Tibial nerve (tissue), 4 donors: ENCODE results near the gene SUMF1. TPM values are rescaled to one million over a fixed set of nuclear protein-coding genes. Genes with fewer than 3 reads are reported as not detected.

Experiments used
- DNase-seq, 2 donors: peaks; one replicate each; pipeline ENCODE4 v3.0.0-alpha.2; 2019; ENCODE audit warnings: low spot score in 2 of 2
- H3K27ac ChIP-seq, 4 donors: fragments of 200-600 bp; sonication (generic) in 3 of 4; one replicate each; pipeline ENCODE4 v1.5.1; 2017 to 2019; ENCODE audit warnings: mild to moderate bottlenecking in 1 of 4
- H3K27me3 ChIP-seq, 2 donors: fragments of 200-600 bp; sonication (generic) in 1 of 2; one replicate each; pipeline versions ENCODE4 v1.5.1 to v1.6.0; 2017 to 2019
- H3K36me3 ChIP-seq, 3 donors: fragments of 200-600 bp; sonication (generic); one replicate each; pipeline ENCODE4 v1.5.1; 2018 to 2019
- H3K4me1 ChIP-seq, 4 donors: fragments of 200-600 bp; sonication (generic) in 3 of 4; one replicate each; pipeline ENCODE4 v1.5.1; 2017 to 2019
- H3K4me3 ChIP-seq, 4 donors: fragments of 200-600 bp; sonication (generic) in 3 of 4; one replicate each; pipeline ENCODE4 v1.5.1; 2017 to 2019; ENCODE audit warnings: mild to moderate bottlenecking in 1 of 4, moderate library complexity in 1 of 4
- H3K9me3 ChIP-seq, 4 donors: fragments of 200-600 bp; sonication (generic) in 3 of 4; one replicate each; pipeline ENCODE4 v1.5.1; 2017 to 2019
- CTCF ChIP-seq, 5 experiments: fragments of 200-600 bp in 3 of 5; fragments of 450-650 bp in 2 of 5; sonication (generic) in 3 of 5; IDR thresholded peaks; one replicate each; pipeline ENCODE4 v1.5.1; 2016 to 2019; ENCODE audit warnings: antibody characterized with exemption in 5 of 5, mild to moderate bottlenecking in 3 of 5, moderate library complexity in 2 of 5
- EP300 ChIP-seq, 2 donors: sonication (generic); formaldehyde crosslinking; IDR thresholded peaks; one replicate each; pipeline ENCODE4 v1.6.1; 2017; ENCODE audit warnings: antibody characterized with exemption in 2 of 2, mild to moderate bottlenecking in 1 of 2
- POLR2A ChIP-seq, 2 donors: fragments of 450-650 bp; IDR thresholded peaks; one replicate each; pipeline ENCODE4 v1.6.1; 2017; ENCODE audit warnings: antibody characterized with exemption in 2 of 2, mild to moderate bottlenecking in 2 of 2, moderate library complexity in 2 of 2
- WGBS, 2 donors: methylation state at CpG; one replicate each; pipeline ENCODE4 v1.1.5; 2018; 5-methylcytosine and 5-hydroxymethylcytosine counted together
- total RNA-seq, 4 donors: library from RNA; depleted of rRNA; stranded (reverse); fragments of >200 nt; gene quantifications; one replicate each; pipeline ENCODE4 v1.1.0, GENCODE V29; 2016

SUMF1 gene
- total RNA-seq, 4 donors from 2014 or later, result 49.2 to 70.6 (median 63.8) TPM

- no peak for DNase-seq
- Histone ChIP-seq H3K9me3 (no peaks in the 10 kb centered on the region), H3K27ac (peak overlapping the region in 3 of 4 donors; percentile 64 to 83 (median 76)), H3K4me1 (peaks cover 0 to 27% (median 15%) of the 10 kb centered on the region in 4 donors), H3K27me3 (no peaks in the 10 kb centered on the region), H3K4me3 (peak overlapping the region; percentile 66 to 86 (median 84)), H3K36me3 (no peaks in the 10 kb centered on the region)
- 1 to 2% methylated on average over 28 of the region's 28 CpGs for WGBS, 2 donors
- no peak for TF ChIP-seq EP300 (IDR thresholded peaks at IDR 0.05)
- TF ChIP-seq POLR2A (IDR thresholded peaks at IDR 0.05), result no peak
Measured at GRCh38 chr3:4493941-4494894, 27.1 kb upstream of the SUMF1 start.

- peak; percentile 95 to 100 for TF ChIP-seq POLR2A (IDR thresholded peaks at IDR 0.05)
- peak in 1 of 5 experiments; percentile 45 for TF ChIP-seq CTCF (IDR thresholded peaks at IDR 0.05)
- TF ChIP-seq EP300 (IDR thresholded peaks at IDR 0.05), result peak; percentile 63 to 99
- Histone ChIP-seq H3K9me3 (no peaks in the 10 kb centered on the region), H3K27me3 (no peaks in the 10 kb centered on the region), H3K4me3 (peak within 1 kb of the TSS; percentile 66 to 86 (median 84)), H3K4me1 (peaks cover 0 to 27% (median 15%) of the 10 kb centered on the region in 4 donors), H3K36me3 (no peaks in the 10 kb centered on the region), H3K27ac (peak within 1 kb of the TSS; percentile 56 to 83 (median 71))
- WGBS, 2 donors, result 0 to 1% methylated on average over 29 to 47 of the region's 47 CpGs
- peak; percentile 97 to 98 for DNase-seq
Measured at GRCh38 chr3:4493014-4493940, 26.2 kb upstream of the SUMF1 start, which contains the start of gene ITPR1. TSS of gene ITPR1 (plus strand) at chr3:4493348. CDS start at chr3:4516492, 23,144 bp downstream.

GRCh38 chr3:4492208-4493013 lies 25.3 kb upstream of the SUMF1 start:
- WGBS, 2 donors, result 0 to 1% methylated on average over 43 of the region's 43 CpGs
- peak; percentile 21 to 30 for DNase-seq
- H3K9me3 ChIP-seq, result no peaks in the 10 kb centered on the region
- peaks cover 0 to 27% (median 15%) of the 10 kb centered on the region in 4 donors for H3K4me1 ChIP-seq
- no peaks in the 10 kb centered on the region for H3K36me3 ChIP-seq
- H3K27ac ChIP-seq, result peak overlapping the region; percentile 56 to 83 (median 71)
- peak in 1 of 2 donors; percentile 29 for TF ChIP-seq EP300 (IDR thresholded peaks at IDR 0.05)
- no peak for TF ChIP-seq POLR2A (IDR thresholded peaks at IDR 0.05)
- no peak for TF ChIP-seq CTCF (IDR thresholded peaks at IDR 0.05)
- H3K27me3 ChIP-seq, result no peaks in the 10 kb centered on the region
- H3K4me3 ChIP-seq, result peak overlapping the region; percentile 66 to 86 (median 84)

GRCh38 chr3:4491855-4492207 lies 24.8 kb upstream of the SUMF1 start:
- TF ChIP-seq POLR2A (IDR thresholded peaks at IDR 0.05), result no peak
- H3K9me3 ChIP-seq, result no peaks in the 10 kb centered on the region
- WGBS, 2 donors, result 37 to 44% methylated on average over 5 of the region's 5 CpGs
- no peaks in the 10 kb centered on the region for H3K36me3 ChIP-seq
- peak overlapping the region; percentile 66 to 86 (median 84) for H3K4me3 ChIP-seq
- DNase-seq, result no peak
- H3K27ac ChIP-seq, result no peak overlapping the region
- H3K4me1 ChIP-seq, result peaks cover 0 to 27% (median 15%) of the 10 kb centered on the region in 4 donors
- no peaks in the 10 kb centered on the region for H3K27me3 ChIP-seq

- H3K9me3 ChIP-seq, result no peaks in the 10 kb centered on the region
- H3K27ac ChIP-seq, result no peak overlapping the region
- H3K4me3 ChIP-seq, result no peak overlapping the region
- DNase-seq, result no peak
- no peak for TF ChIP-seq CTCF (IDR thresholded peaks at IDR 0.05)
- TF ChIP-seq POLR2A (IDR thresholded peaks at IDR 0.05), result no peak
- TF ChIP-seq EP300 (IDR thresholded peaks at IDR 0.05), result peak in 1 of 2 donors; percentile 29
- no peaks in the 10 kb centered on the region for H3K27me3 ChIP-seq
- WGBS, 2 donors, result 56 to 58% methylated on average over 3 of the region's 3 CpGs
- H3K4me1 ChIP-seq, result peaks cover 0 to 11% (median 0%) of the 10 kb centered on the region in 4 donors
- no peaks in the 10 kb centered on the region for H3K36me3 ChIP-seq
Measured at GRCh38 chr3:4478261-4478660, 11.2 kb upstream of the SUMF1 start.
